Measurements from ENCODE around the gene REPIN1.
A peak's percentile ranks its signal among the peaks of the same experiment; 100 is the strongest.

Gene REPIN1

DNA sequence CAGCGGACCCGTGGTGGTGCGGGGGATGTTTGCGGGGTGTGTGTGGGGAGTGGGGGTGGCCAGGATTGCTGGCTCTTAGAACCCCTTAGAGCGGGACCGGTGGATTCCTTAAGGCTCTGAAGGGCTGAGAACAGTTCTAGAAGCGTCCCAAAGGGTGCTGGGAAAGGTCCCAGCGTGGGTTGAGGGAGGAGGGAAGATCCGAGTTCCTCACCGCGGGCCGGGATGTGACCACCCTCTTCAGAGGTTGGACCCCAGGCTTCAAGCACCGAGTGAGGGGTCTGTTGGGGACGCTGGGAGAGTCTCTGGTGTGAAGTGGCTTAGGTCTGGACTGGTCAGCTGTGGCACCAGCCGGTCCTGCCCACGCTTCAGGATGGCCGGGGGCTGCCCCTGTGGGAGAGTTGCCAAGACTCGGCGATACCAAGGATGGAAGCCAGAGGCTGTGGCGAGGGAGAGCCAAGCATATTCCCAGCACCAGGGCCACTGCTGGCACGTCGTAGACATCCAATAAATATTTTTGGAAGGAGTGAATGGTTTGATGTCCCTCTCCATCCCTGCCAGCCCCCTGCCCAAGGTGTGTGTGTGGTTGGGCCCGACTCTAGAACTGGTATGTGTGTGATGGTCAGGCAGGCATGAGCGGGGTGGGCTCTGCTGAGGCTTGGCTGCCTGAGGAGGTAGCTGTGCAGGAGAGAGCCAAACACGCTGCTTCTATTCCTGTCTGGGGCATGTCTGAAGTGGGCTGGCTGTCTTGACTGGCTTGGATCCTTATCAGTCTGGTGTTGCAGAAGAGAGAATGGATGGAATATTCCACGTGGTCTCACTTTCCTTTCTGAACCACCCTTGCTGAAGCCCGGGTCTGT is 29.7 kb downstream of the REPIN1 start:
- no peak for DNase-seq (ENCODE audit: low read depth)
- TF ChIP-seq, protein P1, sequence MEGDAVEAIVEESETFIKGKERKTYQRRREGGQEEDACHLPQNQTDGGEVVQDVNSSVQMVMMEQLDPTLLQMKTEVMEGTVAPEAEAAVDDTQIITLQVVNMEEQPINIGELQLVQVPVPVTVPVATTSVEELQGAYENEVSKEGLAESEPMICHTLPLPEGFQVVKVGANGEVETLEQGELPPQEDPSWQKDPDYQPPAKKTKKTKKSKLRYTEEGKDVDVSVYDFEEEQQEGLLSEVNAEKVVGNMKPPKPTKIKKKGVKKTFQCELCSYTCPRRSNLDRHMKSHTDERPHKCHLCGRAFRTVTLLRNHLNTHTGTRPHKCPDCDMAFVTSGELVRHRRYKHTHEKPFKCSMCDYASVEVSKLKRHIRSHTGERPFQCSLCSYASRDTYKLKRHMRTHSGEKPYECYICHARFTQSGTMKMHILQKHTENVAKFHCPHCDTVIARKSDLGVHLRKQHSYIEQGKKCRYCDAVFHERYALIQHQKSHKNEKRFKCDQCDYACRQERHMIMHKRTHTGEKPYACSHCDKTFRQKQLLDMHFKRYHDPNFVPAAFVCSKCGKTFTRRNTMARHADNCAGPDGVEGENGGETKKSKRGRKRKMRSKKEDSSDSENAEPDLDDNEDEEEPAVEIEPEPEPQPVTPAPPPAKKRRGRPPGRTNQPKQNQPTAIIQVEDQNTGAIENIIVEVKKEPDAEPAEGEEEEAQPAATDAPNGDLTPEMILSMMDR (IDR thresholded peaks at IDR 0.05; ENCODE audit: low read length, missing control alignments) = no peak
- no peak overlapping the region for H3K4me3 ChIP-seq (replicated peaks; ENCODE audit: low read depth, low read length)

DNA sequence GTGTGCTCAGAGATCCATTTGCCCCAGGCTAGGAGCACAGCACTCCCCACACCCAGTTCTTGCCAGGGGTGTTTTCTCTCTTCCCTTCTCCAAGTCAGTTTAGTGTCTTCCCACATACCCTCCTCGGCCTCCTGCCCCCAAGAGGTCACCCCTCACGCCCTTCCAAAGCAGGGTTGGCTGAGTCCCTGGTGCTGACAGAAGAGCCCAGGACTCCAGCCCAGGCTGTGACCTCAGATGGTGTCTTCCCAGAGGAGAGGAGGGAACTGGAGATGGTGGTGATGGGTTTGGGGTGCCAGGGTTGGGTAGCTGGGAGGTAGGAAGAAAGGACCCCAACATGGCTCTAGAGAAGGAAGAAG is 30.3 kb downstream of the REPIN1 start:
- no peak for DNase-seq (ENCODE audit: low read depth)
- TF ChIP-seq, protein P1 (IDR thresholded peaks at IDR 0.05; ENCODE audit: low read length, missing control alignments) = no peak
- H3K4me3 ChIP-seq (replicated peaks; ENCODE audit: low read depth, low read length) = no peak overlapping the region

DNA sequence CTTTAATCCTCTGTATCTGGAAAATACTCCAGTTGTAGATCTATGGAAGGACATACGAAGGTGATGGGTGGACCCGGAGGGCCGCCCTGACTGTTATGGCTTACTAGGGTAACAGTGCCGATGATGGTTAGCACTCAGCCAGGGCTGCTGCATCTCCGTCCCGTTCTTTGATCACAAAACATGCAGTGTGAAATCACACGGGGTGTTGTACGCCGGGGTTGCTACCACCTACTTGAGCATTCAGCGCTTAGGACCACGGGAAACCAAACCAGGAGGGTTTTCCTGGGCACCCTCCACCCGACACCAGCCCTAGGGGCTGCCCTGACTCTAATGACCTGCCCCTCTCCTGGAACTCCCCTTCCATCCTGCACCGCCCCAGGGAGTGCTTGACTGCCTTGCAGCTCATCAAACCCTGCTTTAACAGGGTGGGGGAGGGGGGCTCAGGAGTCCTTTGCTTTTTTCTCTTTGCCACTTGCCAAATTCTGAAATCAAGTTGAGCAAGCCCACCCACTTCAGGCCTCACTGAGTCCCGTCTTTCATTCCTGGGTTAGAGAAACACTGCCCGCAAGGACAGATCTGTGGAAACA is 30.9 kb downstream of the REPIN1 start:
- TF ChIP-seq, protein P1 (IDR thresholded peaks at IDR 0.05; ENCODE audit: low read length, missing control alignments) = no peak
- DNase-seq (ENCODE audit: low read depth) = no peak
- H3K4me3 ChIP-seq (replicated peaks; ENCODE audit: low read depth, low read length) = no peak overlapping the region

DNA sequence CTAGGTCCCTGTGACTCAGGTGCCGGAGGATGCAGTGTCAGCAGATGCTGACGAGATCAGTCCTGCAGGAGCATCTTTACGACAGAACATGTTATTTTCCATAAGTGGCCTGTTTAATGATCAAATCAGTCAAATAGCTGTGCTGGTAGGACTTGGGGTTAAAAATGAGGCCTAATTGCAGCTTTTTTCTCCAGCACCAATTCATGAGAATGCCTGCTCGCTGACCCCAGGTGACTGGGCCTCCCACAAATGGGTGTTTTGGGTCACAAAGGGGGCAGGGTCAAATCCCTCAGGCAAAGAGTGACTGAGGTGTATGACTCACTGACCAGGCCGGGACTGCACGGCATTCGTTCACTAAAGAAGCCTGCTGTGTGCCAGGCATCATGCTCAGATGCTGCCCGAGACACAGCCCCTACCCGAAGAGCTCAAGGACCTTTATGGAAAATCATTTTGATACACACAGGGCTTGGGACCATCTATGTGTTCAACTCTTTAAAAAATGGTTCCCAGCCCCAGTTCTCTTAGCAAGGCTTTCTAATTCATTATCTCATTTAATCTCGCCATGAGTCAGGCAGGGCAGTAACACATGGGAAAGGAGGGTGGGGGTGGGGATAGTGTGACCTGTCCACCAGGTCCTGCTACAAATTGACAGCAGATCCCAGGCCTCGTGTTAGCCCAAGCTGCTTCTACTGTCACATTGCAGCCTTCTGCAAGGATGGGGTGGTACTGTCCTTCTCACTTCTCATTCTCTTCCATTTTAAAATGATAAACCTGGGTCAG is 31.6 kb downstream of the REPIN1 start:
- DNase-seq (ENCODE audit: low read depth) = peak; percentile 16
- TF ChIP-seq, protein P1 (IDR thresholded peaks at IDR 0.05; ENCODE audit: low read length, missing control alignments) = no peak
- H3K4me3 ChIP-seq (replicated peaks; ENCODE audit: low read depth, low read length) = no peak overlapping the region

DNA sequence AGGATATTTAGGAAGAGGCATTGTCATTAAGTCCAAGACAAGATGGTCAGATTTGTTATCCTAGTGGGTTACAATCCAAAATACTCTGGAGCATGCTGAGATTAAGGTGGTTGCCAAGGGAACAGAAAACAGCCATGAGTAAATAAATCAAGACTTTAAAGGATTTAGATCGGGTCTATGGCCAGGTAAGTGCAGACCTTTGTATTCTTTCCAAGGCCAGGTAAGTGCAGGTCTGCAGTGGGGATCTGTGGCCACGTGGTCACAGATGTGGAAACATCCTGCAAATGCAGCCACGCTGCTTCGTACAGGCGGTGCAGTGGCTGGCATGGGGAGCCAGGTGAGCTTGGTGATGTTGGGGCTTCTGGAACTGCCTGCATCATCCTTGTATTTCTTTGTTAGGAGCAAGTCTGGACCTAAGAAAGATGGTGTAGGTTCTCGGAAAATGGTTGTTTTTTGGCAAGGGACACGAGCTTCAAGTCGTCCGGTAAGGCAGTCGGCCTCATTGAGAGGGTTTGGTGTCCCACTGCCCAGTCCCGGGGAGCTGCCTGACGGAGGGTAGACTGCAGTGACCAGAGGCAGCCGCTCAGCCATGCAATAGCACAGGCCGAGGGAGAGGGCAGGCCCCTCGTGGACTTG is 32.3 kb downstream of the REPIN1 start:
- H3K4me3 ChIP-seq (replicated peaks; ENCODE audit: low read depth, low read length) = no peak overlapping the region
- TF ChIP-seq, protein P1 (IDR thresholded peaks at IDR 0.05; ENCODE audit: low read length, missing control alignments) = no peak
- no peak for DNase-seq (ENCODE audit: low read depth)

DNA sequence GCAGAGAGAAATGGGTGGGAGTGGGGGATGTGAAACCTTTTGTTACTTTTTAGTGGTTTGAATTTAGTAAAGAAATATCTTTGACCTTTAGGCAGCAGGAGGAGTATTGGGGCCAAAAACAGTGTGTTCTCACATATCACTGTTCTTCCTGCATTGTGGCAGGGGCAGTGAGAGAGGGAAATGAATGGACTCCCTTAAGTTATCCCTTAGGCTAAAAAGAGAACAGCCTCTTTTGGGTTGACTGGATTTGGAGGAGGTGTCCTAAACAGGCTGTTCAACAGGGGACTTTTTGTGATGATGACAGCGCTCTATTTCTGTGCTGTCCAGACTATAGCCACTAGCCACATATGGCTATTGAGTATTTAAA is 32.8 kb downstream of the REPIN1 start:
- TF ChIP-seq, protein P1 (IDR thresholded peaks at IDR 0.05; ENCODE audit: low read length, missing control alignments) = no peak

More for the DNA sequence above, 32.8 kb downstream of the REPIN1 start:
- no peak for DNase-seq (ENCODE audit: low read depth)
- no peak overlapping the region for H3K4me3 ChIP-seq (replicated peaks; ENCODE audit: low read depth, low read length)

Data from fibroblast of pulmonary artery (primary cell).